Fibroblast of skin of right quadriceps (primary cell): Measurements from ENCODE around the gene GAS1.

Experiments
- DNase-seq: peaks from one replicate; pipeline ENCODE4 v3.0.0-alpha.2; 2013

GAS1 gene

DNA sequence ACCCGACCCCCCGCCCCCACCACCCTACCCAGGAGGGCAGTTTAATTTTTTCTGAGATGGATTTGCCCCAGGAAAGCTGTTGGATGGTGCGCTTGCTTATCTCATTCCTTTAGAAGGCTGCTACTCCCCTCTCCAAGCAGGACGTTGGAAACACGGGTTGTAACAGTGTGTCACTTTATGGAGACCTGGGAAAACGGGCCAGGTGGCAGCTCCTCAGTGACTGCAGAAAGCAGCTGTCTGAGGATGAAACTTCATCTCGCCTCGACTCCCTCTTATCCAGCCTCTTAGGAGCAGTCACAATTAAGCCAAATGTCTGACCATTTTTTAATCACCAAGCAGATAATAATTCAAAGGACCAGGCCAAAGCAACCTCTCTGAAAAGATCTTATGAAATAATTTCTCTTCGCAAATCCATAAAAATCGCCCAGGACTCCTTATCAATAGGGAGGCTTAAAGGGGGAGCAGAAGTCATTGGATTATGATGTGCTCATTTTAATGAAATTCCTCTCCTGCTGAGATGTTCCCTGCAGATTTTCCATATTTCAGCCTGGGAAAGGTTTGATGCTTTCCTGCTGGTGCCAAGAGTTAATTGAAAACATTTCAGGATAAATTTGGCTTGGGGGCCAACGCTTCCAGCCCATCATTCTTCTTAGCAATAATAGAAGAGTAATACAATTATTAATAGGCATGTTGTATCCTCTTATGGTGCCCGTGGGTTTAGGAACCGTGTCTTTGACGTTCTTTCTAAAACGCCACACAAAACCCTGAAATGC is 26.0 kb downstream of the GAS1 start:
- peak; percentile 64 for DNase-seq

DNA sequence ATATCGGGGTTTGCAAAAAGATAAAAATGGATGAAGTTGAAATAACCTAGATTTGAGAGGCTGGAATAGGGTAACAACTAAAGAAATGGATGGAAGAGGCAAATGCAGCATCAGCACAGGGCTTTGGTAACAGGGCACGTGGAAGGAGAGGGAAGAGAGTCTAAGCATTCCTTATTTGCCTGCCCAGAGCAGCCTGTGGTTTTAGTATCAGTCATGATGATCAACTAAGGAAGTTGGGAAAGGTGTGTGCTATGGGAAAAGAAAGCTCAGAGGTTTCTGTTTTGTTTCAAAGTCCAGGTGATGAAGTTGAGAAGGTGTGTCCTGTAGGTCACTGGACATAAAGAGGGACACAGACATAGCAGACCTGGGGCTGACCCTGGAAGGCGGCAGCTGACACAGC is 28.8 kb downstream of the GAS1 start:
- no peak for DNase-seq

DNA sequence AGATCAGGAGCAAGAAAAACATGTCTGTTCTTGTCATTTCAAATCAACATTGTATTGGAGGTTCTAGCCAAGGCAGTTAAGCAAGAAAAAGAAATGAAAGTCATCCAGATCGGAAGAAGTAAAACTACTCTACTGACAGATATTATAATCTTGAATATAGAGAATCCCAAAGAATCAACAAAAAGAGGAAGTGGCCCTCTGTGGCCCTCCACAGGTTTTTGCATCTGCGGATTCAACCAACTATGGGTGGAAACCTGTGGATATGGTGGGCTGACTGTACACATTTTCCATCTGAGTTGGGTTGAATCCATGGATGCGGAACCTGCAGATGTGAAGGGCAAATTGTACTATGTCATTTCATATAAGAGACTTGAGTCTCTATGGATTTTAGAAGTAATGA is 35.1 kb downstream of the GAS1 start:
- no peak for DNase-seq

DNA sequence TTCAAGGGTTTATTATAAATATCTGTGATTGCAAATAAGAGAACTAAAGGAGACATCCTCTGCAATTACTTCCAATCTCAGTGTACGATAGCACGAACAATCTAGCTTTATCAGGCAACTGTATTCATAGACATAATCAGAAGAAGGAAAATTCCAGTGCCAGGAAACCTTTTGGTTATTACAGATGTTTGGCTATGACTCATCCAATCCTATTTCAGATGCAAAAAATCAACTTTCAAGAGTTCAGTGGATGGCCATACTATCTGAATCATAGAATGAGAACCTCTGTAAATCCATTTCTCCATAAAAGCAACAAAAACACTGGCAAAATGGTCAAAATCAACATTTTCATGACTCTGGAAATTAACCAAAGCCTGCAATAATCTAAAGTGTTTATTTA is 37.9 kb downstream of the GAS1 start:
- peak; percentile 62 for DNase-seq

DNA sequence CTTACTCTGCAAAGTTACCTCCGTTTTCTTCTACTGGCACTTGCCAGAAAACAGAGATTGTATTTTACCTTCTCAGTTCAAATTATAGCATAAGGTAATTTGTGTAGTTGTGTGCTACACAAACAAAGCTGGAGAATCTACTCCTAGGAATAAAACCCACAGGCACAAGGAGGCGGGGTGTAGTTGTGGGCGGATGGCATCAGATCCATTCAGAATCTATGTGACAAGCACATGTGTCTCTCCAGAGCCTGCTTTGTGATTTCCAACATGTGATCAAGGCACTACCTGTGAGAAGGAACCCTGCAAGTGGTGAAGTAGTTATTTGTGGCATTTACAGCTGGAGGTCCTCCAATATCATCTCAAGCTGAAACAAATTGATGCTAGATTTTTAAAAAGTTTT is 39.0 kb downstream of the GAS1 start:
- DNase-seq, result no peak

DNA sequence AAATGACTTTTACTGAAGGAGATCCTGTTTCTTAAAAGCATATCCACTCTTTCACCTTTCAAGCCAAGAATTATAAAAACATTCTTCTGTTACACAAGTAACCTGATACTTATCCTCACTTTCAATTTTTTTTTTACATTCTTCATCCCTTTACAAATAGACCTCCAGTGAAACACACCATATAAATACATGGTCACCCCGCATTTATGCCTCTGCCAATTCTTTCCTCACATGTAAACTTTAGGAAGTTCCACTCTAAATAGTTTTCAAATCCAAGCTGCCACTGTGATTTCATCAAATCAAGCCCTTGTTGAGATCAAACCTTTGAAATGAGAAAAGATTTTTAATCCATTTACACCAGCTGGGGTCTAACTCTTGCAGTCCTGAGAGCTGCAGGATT is 40.0 kb downstream of the GAS1 start:
- peak; percentile 26 for DNase-seq

DNA sequence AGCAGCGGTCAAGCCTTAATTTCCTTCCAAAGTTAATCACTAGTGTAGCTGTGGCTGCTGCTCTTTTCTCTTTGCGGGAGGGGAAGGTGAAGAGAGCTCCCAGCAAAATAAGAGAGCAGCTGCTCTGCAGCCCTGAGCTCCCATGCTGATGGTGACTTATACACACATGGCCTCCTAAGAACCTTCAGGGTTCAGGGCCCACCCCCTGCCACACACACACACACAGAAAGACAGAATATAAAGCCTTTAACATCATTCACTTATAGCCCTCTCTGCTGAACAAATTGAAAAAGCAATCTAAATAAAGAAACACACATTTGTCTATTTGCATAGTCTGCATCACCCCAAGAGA is 43.6 kb downstream of the GAS1 start:
- no peak for DNase-seq

DNA sequence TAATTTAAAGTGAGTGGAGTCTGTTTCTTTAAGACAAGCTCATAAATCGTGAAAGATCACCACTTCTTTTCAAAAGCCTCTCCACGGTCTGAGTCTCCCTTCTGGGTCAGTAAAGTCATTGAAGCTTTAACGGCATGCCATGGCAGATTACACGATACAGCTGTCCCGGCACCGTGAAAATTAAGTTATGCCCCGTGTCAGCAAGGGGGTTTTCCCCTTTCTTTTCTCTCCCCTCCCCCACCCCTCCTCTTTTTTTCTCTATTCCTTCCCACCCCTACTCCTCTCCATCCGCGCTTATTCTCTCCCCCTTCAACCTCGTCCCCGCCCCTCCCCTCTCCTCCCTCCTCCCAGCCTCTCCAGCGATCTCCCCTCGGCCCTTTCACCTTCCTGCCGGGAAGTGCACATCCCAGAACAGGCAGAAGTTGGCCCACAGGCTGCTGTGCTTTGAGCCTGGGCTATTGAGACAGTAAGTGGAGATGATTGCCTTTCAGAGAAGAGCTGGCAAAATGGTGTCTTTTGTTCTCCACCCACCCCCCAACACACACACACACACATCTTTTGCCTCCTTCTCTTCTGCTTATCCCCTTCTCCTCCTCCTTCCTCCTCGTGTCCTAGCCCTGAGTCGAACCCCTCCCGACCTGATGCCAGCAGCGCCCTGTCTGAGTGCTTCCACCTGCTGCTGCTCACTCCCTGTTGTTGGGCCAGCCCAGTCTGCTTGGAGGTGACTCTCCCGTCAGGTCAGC is 44.1 kb downstream of the GAS1 start:
- no peak for DNase-seq

DNA sequence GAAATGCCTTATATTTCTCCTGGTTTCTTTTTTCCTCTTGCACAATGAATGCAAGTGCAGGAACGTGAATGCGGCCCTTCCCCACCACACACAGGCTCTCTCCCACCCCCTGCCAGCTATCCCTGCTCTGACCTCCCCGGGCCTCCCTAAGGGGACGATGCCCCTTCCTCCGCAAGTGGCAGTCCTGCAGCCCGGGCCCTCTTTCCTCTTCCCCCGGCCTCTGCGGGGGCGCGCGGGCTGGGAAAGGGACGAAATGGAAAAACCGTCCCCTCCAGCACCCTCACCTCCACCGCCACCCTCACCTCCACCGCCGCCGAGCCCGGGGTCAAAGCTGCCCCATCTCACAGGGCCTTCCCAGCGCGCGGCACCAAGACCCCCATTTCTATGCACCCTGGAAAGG is 44.7 kb downstream of the GAS1 start:
- DNase-seq, result no peak

DNA sequence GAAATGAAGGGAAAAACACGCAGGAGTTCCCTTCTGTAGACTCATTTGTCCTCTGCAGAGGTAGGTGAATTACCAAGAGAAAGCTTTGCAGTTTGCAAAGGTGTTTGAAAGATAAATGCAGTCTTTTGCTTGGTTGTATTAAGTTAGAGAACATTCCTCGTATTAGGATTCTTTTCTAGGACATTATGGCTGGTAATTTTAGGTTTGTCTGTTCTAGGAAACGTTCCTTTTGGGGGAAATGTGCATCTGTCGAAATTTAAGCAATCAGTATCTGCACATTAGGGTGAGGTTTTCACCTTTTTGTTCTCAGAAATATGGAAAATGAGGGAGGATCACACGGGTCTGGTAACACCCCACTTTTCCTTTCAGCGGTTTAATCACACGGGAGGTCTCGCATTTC is 45.1 kb downstream of the GAS1 start:
- no peak for DNase-seq

DNA sequence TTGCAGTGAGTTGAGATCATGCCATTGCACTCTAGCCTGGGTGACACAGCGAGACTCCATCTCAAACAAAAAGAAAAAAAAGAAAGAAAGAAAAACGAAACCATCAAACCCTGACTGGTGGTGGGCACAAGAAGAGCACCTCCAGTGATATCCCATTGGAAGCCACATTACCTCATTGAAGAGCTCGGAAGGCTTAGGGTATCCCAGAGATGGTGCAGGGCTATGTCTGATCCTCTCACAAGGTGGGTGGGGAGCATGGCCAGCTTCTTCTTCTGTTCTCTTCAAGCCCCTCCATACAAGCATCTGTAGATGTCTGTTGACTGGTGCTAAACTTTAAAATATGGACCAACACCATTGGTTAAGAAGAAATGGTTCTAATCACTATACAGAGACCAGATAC is 45.8 kb downstream of the GAS1 start:
- no peak for DNase-seq
